Fibroblast of peridontal ligament (primary cell): ENCODE measurements around the gene ITGB7.

Experiments used
- DNase-seq: peaks from one replicate; pipeline ENCODE4 v3.0.0-alpha.2; 2010; ENCODE audit errors: extremely low read depth

Gene ITGB7

DNA sequence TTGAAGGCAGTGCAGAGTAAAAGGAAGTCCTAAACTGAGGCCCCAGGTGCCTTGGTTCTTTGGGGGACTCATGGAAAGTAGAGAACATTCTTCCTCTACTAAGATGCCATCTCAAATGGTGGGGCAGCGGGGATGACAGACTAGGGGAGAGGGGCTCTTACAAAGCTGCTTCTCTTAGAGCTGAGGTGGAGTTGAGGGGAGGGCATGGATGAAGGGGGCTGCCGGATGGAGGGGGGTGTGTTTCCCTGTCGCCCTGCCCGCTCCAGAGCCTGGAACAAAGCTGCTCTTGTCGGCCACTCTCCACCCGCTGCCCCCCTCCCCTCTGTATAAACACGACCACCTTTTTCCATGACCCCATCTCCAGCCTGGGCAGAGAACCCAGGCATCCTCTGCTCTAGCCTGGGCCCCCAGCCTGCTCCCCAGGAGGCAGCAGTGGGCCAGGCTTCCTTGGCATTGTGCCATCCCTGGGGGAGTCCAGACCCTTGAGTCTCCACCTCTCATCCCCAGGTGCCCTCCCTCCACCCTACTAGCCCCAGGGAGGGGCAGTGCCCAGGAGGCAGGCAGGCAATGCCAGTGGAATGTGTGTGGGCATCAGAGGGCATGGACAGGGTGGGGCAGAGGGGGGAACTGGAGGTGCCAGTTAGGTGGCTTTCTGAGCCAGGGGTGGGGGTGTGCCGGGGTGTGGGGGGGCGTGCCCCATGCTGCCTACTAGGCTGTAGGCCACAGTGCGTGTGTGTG is 23.2 kb upstream of the ITGB7 start:
- DNase-seq: no peak

DNA sequence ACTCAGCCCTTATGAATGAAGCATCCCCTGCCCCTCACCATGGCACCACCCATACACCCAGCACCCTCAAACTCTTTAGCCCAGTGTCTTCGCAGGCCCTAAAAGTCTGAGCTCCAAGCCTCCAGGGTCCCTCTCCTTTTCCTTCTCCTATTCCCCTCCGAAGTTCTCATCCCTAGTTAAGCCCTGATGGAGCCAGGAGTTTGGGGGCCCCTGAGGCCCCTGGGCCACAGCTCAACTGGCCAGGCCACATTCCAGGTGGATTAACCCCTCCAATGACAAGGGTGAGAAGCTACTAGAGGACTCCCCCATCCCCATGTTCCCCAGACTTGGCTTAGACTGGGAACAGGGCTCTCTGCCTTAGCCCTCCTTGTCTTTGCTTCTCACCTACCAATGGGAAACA is 22.4 kb upstream of the ITGB7 start:
- DNase-seq: no peak

DNA sequence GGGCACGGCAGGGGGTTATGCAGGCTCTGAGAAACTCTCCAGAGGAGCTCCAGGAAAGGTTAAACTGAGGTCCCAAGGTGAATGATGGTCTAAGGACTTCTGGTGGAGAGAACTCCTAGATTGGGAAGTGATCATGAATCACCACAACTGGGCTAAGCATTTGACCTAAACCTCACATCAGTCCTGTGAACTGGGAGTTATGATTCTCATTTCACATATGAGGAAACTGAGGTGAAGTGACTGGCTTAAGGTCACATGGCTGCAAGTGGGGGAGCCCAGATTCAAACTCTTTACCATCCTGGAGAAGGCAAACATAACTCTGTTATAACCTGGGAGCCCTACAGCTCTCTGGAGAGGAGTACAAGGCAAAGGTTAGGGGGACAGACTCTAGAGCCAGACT is 20.8 kb upstream of the ITGB7 start:
- no peak for DNase-seq

DNA sequence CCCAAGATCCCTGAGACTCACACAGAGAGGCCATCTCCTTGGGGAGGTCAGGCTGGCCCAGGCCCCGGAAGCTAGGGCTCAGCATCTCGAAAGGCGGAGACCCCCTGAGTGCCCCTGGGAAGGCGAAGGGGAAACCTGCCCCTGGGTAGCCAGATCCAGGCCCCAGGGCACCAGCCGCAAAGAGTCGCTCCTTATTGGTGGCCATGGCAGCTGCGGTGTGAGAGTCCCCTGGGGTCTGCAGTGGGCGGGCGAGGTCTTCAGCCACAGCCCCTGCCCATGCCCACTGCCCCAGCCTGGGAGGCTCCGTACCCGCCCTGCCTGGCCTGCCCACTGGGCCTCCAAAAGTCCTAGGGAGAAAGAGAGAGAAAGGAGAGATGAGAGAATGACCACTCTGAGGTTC is 20.3 kb upstream of the ITGB7 start:
- no peak for DNase-seq

DNA sequence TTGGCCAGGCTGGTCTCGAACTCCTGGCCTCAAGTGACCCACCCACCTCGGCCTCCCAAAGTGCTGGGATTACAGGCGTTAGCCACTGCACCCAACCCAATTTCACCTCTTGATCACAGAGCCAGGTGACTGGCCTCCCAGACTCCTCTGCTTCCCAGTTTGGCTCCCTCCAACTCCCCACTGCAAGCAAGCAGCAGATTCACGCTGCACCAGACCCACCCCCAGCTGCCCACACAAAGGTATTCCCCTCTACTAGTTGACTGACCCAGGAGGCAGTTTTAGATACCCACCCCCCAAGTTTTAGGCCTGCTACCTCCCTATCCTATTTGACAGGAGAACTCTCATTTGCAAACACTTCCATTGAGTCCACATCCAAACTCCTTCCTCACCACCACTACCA is 19.8 kb upstream of the ITGB7 start:
- DNase-seq: no peak

GRCh38 chr12:53225635-53226424 is 18.8 kb upstream of the ITGB7 start:
- DNase-seq: no peak

DNA sequence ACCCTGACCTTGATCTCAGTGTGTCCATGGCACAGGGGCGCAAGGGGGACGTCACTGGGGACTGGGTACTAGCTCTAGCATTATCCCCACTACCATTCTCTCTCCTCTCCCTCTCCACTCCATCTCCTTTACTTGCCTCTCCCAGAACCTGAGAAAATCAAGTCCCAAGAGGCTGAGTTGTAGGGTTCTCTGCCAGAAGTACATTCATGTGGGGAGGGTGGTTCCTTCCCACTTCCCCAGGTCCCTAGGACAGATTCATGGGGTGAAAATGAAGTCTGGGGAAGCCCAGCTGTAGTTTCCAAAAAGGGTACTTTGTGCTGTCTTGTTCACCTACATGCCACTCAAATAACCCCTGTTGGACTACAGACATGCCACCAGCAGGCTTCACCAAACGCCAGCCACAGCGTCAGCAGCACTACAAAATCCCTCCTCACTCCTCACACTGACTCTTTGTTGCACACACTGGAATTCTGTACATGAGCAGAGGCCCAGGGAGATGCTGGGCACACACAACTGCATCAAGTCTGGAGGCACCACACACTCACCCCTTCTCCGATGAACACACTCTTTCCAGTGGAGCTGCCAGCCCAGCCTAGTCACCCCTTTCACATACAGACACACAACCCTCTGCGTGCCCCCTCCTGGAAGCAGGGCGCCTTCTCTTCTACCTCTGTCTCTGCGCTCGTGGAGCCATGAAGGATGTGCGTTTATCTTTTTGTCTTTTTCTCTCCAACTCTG is 18.0 kb upstream of the ITGB7 start:
- peak; percentile 38 for DNase-seq

GRCh38 chr12:53224061-53224896 is 17.2 kb upstream of the ITGB7 start:
- no peak for DNase-seq

DNA sequence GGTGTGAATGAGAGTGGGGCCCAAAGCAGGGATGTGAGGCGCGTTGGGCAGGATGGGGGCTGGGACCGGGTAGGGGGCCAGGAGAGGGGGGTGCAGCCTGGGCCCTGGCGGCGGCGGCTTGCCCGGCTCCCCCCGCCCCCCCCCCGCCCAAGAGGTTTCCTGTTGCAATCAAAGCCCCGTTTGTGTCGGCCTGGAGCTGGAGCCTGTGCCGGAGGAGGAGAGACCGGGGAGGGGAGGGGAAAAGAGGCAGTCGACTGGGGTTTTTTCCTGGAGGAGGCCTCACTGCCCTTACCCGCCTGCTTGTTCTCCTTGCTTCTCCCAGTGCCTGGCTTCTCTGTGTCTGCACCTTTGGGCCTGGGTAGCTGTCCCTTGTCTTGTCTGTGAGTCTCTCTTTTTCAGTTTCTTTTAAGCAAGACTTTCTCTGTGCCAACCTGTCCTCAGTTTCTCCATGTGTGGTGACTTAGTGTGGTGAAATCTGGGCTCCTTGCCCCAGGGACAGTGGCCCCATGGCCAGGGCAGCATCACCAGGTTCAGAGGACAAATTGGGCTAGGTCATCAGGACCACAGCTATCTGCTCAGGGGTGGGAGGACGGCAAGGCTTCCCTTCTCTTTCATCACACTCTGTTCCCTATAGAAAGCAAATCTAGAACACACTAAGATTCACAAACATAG is 16.5 kb upstream of the ITGB7 start:
- peak; percentile 59 for DNase-seq

GRCh38 chr12:53222806-53223261 is 15.8 kb upstream of the ITGB7 start:
- peak; percentile 39 for DNase-seq

DNA sequence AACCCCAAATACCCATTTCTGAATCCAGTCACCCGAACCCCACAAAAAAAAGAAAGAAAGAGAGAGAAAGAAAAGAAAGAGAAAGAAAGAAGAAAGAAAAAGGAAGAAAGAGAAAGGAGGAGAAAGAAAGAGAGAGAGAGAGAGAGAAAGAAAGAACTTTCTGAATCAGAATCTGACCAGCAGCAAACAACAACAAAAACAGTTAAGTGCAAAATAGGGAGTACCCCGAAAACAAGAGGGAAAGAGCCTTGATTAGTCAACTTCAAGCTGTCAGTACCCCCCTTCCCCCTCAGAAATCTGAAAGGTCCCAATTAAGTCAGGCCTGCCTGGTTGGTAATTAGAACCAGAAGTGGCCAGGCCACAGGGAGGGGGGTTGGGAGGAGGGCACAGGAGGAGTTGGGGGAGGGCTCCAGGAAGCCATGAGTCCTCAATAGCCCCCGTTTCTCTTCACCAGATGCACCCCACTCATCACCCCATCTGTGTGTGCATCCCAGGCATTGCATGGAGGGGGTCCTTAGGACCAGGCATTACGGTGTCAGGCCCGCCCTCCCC is 15.2 kb upstream of the ITGB7 start:
- peak; percentile 68 for DNase-seq

GRCh38 chr12:53221203-53222080 is 14.4 kb upstream of the ITGB7 start:
- DNase-seq: peak; percentile 35

DNA sequence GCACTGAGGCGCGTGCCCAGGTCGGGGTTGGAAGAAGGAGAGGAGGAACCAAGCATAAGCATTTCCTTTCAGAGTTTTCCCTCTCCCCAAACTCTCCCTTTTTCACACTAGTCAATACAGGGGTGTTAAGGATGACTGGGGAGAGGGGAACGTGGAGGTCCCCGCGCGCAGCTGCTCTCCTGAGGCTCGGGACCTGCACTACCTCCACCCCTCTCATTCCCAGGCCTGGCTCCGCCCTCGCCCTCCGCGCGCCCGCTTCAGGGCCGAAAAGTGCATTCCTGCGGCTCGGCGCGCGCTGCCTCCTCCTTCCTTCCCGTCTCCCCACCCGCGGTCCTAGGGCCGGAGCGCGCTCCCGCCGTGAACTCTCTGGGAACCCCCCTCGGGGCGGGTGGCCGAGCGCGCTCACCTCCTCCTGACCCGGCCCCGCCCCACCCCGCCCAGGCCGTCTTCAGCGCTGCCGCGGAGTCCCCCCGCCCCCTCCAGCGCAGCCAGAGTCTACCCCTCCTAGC is 13.7 kb upstream of the ITGB7 start:
- peak; percentile 84 for DNase-seq

DNA sequence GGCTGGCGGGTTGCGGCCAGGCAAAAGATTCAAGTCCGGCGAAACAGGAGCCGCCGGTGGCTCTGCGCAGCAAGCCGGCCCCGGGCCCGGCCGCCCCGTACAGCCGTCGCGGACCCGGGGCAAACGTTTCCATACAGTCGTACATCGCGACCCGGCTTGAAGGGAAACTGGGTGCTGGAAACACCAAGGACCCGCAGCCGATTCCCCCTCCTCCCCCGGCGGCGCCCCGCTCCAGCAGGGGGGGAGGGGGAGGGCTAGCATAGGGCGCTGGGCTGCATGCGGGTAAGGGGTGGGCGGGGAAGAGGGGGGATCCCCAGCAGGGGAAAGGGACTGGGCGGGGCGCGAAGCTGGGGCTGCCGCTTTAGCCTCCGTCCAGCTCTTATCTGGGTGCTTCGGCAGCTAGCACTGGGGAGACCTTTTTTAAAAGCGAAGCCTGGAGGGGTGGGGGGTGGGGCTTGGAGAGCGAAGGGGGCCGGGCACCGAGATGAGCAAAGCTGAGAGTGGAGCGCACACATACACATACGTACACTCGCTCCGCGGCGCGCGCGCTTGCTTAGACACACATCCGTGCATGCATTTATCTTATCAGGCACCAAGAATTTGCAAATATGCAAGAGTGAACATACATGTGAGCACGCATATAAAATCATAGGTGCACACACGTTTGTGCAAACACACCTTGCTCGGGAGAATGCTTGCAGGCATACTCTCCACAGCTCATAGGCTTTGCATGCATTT is 13.1 kb upstream of the ITGB7 start:
- peak; percentile 69 for DNase-seq

GRCh38 chr12:53219292-53219955 is 12.4 kb upstream of the ITGB7 start:
- DNase-seq: peak; percentile 46

GRCh38 chr12:53218551-53219291 is 11.7 kb upstream of the ITGB7 start:
- DNase-seq: peak; percentile 59

DNA sequence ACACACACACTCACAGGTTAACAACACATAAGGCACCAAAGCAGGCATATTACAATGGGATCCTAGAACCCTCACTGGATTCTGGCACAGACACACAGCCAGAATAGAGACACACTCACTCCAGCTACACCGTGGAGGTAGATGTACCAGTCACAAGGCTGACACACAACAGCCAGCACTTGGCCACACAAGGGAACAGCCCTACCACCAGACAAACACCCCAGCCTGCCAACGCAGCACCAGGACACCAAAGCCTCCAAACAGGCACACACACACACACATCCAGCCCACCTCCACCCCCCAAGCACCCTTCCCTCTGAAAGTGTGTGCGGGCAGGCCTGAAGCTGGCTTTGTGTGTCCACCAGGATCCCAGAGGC is 10.9 kb upstream of the ITGB7 start:
- peak; percentile 37 for DNase-seq
